Activated T-helper 1 cell treated with anti-CD3 and anti-CD28 coated beads, Interleukin-2, amount 50 U/mL, for 16 hours (primary cell): ENCODE data around the gene PPARGC1A.

Source experiments
- DNase-seq, 2 donors: peaks; one replicate each; pipeline ENCODE4 v3.0.0-alpha.2; 2020; ENCODE audit warnings: low read depth in 1 of 2, low spot score in 1 of 2

Gene PPARGC1A, protein sequence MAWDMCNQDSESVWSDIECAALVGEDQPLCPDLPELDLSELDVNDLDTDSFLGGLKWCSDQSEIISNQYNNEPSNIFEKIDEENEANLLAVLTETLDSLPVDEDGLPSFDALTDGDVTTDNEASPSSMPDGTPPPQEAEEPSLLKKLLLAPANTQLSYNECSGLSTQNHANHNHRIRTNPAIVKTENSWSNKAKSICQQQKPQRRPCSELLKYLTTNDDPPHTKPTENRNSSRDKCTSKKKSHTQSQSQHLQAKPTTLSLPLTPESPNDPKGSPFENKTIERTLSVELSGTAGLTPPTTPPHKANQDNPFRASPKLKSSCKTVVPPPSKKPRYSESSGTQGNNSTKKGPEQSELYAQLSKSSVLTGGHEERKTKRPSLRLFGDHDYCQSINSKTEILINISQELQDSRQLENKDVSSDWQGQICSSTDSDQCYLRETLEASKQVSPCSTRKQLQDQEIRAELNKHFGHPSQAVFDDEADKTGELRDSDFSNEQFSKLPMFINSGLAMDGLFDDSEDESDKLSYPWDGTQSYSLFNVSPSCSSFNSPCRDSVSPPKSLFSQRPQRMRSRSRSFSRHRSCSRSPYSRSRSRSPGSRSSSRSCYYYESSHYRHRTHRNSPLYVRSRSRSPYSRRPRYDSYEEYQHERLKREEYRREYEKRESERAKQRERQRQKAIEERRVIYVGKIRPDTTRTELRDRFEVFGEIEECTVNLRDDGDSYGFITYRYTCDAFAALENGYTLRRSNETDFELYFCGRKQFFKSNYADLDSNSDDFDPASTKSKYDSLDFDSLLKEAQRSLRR

DNA sequence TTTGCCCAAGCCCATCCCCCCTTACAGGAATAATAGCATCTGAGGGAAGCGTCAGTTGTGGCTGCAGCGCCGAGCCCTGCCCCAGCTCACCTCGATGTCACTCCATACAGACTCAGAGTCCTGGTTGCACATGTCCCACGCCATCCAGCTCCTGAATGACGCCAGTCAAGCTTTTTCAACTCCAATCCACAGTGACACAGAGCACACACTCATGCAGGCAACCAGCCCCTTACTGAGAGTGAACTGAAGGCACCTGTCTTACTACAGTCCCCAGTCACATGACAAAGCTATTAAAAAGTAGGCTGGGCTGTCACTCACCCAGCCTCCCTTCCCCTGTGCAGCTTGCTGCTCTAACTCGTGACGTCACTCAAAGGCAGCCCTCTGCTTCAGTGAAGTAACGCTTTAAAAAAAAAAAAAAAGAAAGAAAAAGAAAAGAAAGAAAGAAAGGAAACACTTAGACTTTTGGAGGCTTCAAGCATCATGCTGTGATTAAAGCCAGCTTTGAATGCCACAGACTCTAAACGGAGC lies at the start of gene PPARGC1A:
PPARGC1A (minus strand) TSS at position 234 of the 528 bp plus-strand sequence; CDS start at position 144, 90 bp downstream.
- no peak for DNase-seq

DNA sequence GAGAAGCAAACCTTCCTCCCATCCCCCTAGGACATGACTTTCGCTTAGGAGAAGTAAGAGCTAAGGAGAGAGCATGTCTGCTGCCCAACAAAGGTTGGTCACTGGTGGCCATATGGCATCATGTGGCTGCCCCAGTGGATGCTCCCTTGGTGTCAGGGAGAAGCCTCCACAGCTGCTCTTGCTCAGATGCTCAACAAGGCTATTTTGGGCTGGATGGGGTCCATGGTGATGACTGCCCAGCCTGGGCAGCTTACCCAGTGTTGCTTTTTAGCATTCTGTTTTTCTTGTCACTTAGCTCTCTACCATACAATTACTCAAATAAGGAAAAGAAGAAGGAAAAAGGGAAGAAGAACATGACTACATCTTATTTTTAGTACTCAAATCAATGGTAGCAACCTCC lies 48.9 kb upstream of the PPARGC1A start:
- DNase-seq: no peak

DNA sequence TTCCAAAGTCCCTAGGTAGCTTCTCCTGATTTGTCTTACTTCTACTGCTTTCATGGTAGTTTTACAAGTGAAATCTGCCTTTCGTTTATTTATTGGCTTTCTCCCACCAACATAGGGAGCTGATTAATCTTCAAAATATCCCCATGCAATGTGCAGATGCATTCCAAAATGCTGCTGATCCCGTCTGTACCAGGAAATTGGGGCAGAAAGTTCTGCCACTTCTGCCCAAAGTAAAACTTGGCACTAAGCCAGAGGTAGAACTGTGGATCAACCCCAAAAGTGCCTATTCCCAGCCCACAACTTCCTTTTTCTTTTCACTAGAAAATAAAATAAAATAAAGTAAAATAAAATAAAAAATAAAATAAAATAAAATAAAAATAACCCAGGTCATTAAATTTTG lies 47.3 kb upstream of the PPARGC1A start:
- DNase-seq: no peak

DNA sequence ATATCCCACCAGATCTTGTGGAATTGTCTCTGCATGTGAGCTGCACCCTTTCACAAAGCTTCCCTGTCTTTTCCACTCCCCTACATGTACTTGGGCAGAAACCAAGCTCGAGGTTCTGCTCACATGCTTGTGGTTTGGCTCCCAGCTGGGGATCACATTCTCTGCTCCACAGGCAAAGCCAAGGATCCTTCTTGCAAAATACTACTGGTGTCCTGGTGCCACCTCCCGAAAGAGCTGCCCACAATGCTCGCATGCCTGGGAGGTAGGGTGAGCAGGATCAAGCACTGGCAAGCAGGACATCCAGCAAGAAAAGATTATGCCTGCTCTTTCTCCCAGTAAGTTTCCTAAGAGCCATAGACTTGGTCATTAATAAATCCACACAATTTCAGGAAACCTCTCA lies 45.1 kb upstream of the PPARGC1A start:
- DNase-seq: no peak

DNA sequence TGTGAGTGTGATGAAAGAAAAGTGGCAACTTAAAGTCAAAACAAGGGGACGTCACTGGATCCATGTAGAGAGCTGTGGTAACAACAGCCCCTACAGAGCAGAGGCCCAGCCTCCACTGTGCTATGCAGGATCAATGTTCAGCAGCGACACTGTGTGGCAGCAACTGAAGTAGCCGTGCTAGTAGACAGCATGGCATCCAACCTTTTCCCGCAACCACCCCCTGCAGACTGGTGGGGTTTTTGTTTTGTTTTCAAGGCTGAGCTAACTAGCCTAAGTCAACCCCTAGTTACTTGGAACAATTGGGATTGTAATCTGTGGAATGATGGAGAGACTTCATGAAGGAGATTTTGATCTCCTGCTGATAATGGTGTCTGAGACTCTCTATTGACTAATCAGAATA lies 44.4 kb upstream of the PPARGC1A start:
- no peak for DNase-seq

DNA sequence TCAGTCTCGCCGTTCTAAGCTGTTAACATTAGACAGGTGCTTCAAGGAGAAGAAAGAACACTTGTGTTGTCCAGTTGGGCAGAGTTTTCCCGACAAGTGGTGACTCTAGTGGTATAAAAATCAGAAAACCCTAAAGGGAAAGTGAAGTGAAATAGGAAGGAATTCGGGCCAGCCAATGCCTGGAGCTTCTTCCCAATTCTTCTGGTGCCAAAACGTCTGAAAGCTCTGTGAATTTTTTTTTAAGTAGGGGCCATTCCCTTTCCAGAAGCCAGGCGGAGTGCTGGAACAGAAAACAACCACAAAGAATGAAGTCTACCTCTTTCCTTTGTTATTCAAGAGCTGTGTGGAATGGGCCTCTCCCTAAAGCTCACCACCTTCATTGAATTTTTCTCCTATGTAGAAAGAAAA lies 43.1 kb upstream of the PPARGC1A start:
- no peak for DNase-seq

DNA sequence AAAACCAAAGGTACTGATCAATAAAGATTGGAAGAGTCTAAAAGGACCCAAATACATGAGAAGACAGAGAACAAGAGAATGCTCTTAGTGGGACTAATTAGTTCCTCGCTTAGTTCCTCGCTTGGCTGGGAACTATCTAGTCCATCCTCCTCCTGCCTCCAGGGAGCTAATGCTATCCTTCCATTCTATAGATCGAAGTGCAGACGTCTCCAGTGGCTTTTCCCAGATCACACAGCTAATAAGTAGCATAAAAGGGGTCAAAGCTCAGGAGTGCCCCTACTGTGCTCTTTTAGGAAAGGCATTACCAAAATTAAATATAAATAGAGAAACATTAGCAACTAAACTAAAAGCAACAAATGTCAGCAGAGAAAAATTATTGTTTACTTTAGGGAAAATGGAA lies 42.3 kb upstream of the PPARGC1A start:
- no peak for DNase-seq

DNA sequence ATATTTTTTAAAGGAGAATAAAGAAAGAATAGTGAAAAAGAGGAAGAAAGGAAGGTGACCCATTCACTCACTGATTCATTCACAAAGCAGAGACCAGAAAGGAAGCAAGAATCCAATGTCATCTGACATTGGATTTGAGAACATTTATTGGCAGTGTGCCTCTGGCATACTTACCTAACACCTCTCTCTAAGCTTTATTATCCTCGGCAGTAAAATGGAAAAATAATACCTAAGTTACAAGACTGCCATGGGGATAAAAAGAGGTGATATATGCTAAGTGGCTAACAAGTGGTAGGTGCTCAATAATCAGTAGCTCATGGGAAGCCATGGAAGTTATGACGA lies 41.6 kb upstream of the PPARGC1A start:
- no peak for DNase-seq

DNA sequence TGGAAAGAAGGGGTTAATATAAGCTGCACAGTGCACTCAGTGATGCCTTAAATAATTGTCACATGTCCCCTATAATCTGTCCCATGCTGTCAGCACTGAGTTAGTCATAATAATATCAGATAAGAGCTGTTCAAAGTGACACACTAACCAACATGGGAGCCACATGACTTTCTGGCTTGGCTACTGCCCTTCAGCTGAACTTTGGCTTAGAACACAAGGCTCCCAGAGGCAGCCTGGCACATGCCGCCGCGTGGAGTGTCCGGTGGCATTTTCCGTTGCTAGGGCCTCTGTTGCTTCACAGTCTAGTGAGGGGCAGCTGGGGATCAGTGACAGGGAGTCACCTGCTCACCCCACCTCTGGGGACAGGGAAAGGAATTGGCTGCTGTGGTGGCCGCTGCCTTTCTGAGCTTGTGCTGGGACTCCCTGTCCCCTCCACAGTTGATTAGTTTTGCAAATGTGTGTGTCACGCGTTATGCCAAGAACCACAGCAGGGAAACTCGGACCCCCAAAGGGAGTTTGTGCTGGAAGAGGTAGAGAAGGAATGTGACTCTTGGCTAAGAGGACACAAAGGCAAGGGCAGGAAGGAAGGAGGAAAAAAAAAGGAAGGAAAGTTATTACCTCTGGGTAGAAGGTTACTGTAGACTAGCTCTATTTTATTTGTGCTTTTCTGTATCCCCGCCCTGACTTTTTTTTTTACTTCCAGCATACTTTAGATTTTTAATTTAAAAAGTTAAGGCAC lies 41.1 kb upstream of the PPARGC1A start:
- DNase-seq: no peak

DNA sequence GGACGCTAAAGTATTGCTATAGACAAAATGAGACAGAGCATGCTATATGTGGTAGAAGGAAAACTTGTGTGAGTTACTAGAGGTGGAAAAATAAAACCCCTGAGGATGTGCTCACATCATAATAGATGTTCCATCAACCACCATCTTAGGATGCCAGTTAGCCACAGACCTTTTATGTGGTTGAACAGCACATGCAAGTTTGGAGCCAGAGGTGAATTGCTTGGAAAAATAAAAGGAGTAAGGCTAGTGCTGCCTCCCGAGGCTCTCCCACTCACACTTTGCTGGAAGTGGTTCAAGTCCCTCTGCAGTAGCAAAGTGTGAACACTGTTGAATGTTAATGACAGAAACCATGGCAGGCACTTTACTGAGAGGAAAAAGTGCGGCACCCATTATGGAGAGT lies 39.4 kb upstream of the PPARGC1A start:
- DNase-seq: no peak

DNA sequence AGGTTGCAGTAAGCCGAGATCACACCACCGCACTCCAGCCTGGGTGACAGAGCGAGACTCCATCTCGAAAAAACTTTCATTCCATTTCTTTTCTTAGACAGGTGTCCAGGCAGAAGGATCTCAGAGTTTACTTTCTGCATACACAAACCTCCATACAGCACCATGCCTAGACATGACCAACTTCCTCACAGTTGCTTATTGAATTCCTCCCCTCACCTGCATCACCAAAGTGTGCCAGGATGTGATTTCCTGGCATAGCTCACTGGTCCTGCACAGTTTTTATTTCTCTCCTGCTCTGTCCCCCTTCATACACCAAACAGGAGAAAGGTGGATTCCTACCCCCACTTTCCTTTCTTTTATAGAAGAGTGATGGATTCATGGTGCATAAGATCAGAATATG lies 34.7 kb upstream of the PPARGC1A start:
- no peak for DNase-seq

DNA sequence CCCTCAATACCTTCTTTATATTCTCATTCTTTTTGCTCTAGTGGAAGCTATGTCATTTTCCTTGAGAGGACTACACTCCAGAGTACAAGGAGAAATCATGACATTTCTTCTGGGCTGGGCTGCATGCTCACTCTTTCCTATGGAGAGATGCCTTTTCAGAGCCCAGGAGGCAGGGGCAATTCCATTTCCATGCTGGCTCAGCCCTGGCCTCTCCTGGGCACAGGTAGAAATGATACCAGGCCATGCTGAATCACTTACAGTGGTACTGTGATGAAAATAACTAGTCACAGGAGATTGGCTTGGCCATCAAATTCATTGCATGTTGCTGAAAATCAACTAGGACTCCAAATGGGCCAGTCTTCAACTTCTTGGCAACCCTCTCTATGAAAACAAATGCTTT lies 34.0 kb upstream of the PPARGC1A start:
- DNase-seq: no peak

DNA sequence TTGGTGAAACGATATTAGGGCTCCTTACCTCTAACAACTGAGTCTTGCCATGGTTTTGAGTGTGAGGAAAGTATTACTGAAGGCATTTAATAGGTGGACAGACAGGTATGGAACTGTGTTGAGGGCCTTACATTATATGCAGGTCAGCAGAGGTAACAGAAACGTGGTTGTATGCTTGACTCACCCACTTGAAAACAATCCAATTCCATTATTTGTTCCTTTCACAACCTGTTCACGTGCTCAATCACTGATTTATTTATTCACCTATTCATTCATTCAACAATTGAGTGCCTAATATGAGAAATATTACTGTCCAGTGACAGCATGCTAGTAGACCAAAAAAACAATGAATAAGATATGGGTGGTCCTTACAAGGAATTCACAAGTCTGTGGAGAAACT lies 33.3 kb upstream of the PPARGC1A start:
- DNase-seq: no peak

DNA sequence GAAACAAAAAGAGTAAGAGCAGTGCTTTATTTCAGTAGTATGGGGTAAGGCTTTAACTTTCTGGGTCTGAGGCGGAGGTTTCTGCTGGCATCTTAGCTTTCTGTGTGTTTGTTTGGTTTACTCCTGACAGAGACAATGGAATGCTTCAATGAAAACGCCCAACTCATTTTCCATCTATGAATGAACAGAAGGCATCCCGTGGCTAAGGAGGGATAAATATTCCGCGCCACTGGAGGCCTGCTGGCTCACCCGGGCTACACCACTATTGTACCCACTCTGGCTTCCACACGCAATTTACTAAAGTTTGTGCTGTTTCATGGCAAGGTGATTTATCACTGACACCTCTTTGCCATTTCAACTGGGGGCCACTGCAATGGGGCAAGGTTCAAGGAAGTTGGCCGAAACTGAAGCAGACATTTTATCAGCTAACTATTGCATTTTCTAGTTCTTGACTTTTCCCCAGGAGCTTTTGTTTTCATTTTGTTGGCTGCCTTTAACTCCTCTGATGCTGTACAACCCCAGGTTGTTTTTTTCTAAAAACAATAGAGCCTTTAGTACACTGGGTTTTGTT lies 32.8 kb upstream of the PPARGC1A start:
- DNase-seq: no peak

DNA sequence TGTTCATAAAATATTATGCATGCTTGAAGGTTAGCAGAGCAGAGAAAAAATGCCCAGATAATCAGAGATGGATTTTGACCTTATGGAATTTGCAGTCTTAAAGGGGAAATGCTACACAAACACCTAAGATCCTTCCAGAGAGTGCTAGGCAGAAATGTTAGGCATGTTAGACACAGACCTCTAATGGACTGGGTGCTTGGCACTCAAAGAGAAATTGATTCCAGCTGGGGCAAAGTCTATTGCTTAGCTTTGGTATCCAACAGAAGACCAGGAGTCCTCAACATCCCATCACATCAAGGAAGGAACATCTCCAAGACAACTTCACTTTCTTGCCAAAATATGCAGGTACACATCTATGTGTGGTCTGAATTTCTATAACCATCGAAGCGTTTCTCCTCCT lies 32.2 kb upstream of the PPARGC1A start:
- DNase-seq: no peak

DNA sequence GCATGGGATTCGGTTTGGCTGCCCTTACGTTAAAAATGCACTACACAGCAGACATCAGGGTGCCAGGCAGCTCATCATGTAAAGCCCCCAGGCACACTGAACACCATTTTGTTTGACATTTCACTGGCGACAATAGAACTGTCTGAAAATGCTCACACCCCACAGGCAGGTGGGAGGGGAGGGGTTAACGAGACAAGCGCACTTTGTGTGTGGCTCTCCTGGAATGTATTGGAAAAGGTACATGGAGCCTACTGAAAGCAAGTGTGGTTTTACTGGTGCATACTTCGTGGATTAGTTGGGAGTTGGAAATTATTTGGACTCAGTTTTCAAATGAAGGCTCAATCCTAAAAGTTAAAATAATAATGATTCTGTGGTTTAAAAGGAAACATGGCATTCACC lies 31.6 kb upstream of the PPARGC1A start:
- no peak for DNase-seq

DNA sequence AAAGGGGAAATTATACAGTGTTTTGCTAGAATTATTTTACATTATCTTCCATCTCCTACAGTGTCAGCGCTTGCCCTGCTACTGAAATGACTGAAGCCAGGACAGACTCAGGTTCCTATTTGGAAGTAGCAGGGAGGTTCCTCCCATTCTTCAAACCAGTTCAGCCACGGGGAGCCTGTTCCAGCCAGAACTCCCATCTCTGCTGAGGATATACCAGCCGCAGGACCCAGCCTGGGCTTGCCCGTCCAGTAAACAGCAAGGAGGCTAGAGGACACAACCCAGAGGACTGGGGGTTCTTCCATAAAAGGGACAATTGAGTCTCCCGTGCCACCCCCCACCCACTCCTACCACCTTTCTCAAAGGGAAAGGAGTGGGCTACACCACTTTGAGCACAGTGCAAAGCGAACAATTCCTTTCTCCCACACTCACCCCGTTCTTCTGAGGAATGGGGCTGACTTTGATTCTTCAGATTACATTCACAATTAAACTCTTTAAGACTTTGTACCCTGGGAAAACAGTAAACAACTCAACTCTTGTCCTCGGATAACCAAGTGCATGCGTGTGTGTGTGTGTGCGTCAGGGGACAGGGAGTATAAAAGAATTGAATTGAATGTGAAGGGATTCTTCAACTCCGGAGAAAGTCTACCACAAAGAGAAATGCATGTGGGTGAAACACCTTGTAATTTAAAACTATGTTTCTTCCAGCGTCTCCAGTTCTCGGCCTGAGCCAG lies 31.0 kb upstream of the PPARGC1A start:
- no peak for DNase-seq

DNA sequence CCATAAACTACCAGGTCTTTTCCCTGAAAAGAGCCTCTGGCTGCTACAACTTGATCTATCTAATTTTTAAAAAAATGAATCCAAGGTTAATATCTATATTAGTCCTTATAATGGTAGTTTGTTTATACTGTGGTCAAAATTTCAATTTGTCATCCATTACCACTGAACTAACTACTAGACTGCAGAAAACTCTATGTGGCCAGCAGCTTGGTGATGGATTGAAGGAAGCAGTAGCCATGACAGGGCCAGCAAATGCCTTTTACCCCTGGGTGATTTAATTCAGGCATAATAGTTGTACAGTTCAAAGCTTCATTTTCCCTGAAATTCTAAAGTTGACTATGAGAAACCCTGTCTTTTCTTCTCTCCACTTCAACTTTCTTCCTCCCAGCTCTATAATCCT lies 30.4 kb upstream of the PPARGC1A start:
- DNase-seq: no peak

DNA sequence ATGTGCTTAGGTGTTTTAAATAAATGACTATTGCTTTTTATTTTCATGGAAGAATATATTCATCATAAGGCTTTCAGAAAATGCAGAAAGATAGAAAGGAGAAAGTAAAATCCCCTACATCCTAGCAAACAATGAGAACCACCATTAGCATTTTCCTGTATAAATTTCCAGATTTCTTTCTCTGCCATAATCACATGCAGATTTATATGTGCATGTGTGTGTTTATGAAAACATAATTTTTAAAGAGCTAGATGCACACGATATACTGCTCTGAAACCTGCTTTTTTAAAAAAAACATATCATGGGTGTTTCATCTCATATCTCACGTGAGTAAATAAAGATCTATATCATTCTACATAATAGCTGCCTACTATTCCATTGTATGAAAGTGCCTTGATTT lies 26.4 kb upstream of the PPARGC1A start:
- DNase-seq: no peak

DNA sequence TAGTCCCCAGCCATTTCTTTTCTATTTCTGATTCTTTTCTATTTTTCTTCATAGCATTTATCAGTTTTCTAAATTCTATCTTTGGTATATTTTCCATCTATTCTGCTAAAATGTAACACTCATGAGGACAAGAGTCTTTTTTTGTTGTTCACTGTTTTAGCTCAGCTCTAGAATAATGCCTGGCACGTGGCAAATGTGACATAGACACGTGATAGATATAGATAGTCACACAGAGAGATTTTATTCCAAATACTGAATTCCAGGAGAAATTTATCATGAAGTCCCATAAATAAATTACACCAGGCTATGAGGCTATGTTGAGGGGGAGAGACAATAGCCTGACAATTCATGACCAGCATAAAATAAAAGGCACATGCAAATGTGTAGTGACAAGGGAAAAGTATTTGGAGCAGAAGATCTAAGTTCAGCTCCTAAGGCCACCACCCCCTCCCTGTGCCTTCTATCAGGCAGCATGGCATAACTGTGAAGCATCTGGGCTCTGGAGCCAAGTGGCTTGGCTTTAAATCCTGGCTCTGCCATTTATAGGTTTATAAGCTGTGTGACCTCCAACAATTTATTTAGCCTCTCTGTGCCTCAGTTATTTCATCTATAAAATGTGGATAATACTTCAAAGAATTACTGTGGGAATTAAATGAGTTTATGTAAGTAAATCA lies 25.7 kb upstream of the PPARGC1A start:
- DNase-seq: no peak
